Nephron (organoid): ENCODE results near the gene VSTM2L.
"Not testable (repeated sequence)": the region's sequence is repeated elsewhere in the genome, so short reads cannot be mapped to it uniquely, and the experiment has no call there.

ENCODE experiments used
- H3K27ac Mint-ChIP-seq, 3 experiments: 2 replicates each; pipeline ENCODE4 v1.8.0; 2020; ENCODE audit warnings: mixed read lengths in 3 of 3, mild to moderate bottlenecking in 2 of 3, moderate library complexity in 1 of 3
- H3K27me3 Mint-ChIP-seq: 2 replicates; pipeline ENCODE4 v1.8.0; 2021; ENCODE audit warnings: low read depth, mild to moderate bottlenecking, moderate library complexity, mixed read lengths
- H3K36me3 Mint-ChIP-seq: 2 replicates; pipeline ENCODE4 v1.8.0; 2020; ENCODE audit warnings: low read depth, mixed read lengths
- H3K4me1 Mint-ChIP-seq: 2 replicates; pipeline ENCODE4 v1.8.0; 2020; ENCODE audit warnings: mixed read lengths
- H3K4me3 Mint-ChIP-seq, 3 experiments: 2 replicates each; pipeline ENCODE4 v1.8.0; 2020; ENCODE audit warnings: mild to moderate bottlenecking in 3 of 3, mixed read lengths in 3 of 3, moderate library complexity in 2 of 3
- H3K9me3 Mint-ChIP-seq: 2 replicates; pipeline ENCODE4 v1.8.0; 2020; ENCODE audit warnings: mixed read lengths
- TF ChIP-seq, protein P1 (sequence below), 3 experiments: fragments of 200-600 bp; sonication (generic); IDR thresholded peaks; one replicate each; pipeline ENCODE4 v1.5.0; 2021; ENCODE audit warnings: antibody characterized with exemption in 3 of 3; ENCODE audit not compliant: unreplicated experiment in 3 of 3

VSTM2L gene, protein sequence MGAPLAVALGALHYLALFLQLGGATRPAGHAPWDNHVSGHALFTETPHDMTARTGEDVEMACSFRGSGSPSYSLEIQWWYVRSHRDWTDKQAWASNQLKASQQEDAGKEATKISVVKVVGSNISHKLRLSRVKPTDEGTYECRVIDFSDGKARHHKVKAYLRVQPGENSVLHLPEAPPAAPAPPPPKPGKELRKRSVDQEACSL

DNA sequence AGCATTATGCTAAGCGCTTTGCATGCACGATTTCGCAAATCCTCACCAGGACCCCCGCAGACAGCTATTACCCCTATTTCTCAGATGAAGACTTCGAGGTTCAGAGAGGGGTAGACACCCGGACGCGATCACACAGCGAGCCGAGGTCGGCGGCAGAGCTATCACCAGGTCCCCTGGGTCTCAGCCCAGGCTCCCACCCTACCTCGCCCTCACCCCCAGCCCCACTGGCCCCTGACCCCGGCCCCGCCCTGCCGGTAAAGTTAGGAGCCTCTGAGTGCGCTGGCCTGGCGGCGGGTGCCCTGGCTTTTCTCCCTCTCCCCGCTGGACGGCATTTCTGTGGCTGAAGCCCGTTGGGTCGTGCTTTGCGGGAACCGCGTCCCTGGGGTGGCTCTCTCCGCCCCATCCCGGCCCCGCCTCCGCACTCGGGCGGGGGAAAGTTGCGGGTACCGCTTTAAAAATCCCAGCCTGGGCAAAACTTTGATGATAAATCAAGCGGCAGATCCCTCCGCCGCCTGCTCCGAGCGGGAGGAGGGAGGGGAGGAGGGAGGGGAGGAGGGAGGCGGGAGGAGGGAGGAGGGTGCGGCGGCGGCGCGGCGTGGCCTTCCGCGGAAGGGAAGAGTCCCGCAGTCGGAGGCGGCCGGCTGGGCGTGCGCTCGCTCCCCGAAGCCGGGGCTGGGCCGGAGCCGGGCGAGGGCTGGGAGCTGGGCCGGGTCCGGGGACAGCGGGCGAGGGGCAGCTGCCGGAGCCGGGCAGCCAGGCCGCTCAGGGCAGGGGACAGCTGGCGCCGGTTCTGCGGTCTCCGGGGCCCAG is at the start of gene VSTM2L:
TSS of gene VSTM2L (plus strand) at position 624 of the 810 bp plus-strand sequence. CDS start 224 bp downstream, outside the sequence.
- H3K9me3 Mint-ChIP-seq: no peaks in the 10 kb centered on the region
- H3K36me3 Mint-ChIP-seq: no peaks in the 10 kb centered on the region
- peak within 1 kb of the TSS; percentile 79 to 93 (median 92) for H3K4me3 Mint-ChIP-seq
- TF ChIP-seq, protein P1, sequence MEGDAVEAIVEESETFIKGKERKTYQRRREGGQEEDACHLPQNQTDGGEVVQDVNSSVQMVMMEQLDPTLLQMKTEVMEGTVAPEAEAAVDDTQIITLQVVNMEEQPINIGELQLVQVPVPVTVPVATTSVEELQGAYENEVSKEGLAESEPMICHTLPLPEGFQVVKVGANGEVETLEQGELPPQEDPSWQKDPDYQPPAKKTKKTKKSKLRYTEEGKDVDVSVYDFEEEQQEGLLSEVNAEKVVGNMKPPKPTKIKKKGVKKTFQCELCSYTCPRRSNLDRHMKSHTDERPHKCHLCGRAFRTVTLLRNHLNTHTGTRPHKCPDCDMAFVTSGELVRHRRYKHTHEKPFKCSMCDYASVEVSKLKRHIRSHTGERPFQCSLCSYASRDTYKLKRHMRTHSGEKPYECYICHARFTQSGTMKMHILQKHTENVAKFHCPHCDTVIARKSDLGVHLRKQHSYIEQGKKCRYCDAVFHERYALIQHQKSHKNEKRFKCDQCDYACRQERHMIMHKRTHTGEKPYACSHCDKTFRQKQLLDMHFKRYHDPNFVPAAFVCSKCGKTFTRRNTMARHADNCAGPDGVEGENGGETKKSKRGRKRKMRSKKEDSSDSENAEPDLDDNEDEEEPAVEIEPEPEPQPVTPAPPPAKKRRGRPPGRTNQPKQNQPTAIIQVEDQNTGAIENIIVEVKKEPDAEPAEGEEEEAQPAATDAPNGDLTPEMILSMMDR (IDR thresholded peaks at IDR 0.05; ENCODE audit: unreplicated experiment in 3 of 3): no peak
- peaks cover 64% of the 10 kb centered on the region for H3K27me3 Mint-ChIP-seq
- H3K4me1 Mint-ChIP-seq: peaks cover 45% of the 10 kb centered on the region
- peak within 1 kb of the TSS in 2 of 3 experiments; percentile 1 to 79 for H3K27ac Mint-ChIP-seq

DNA sequence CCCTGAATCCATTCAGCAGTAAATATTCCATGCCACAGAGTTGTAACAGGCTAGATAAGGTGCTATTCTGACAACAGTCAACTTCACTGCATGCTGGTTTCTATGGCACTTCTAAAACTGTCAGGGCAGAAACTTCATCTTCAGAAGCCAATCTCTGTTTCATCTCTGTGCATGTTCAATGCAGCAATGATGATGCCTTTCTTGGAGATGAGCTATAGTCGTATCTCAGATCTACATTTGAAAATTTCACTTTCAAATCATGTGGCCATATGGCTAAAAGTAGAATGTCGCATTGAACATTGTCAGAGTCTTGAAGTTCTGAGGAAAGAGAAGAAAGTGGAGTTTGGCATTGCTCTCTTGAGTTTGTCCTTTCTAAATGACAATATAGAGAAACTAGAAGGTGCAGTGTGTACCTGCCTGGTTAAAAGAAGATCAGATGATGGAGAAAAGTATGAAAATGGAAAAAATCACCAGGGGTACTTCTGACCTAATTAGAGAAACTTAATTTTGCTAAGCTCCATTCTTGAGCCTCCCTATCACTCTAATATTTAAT is 49.0 kb upstream of the VSTM2L start:
- Mint-ChIP-seq H3K4me3 (no peak overlapping the region), H3K4me1 (peaks cover 27% of the 10 kb centered on the region), H3K36me3 (peaks cover 21% of the 10 kb centered on the region), H3K27ac (no peak overlapping the region), H3K9me3 (no peaks in the 10 kb centered on the region), H3K27me3 (no peaks in the 10 kb centered on the region)
- TF ChIP-seq, protein P1 (IDR thresholded peaks at IDR 0.05; ENCODE audit: unreplicated experiment in 3 of 3): no peak

DNA sequence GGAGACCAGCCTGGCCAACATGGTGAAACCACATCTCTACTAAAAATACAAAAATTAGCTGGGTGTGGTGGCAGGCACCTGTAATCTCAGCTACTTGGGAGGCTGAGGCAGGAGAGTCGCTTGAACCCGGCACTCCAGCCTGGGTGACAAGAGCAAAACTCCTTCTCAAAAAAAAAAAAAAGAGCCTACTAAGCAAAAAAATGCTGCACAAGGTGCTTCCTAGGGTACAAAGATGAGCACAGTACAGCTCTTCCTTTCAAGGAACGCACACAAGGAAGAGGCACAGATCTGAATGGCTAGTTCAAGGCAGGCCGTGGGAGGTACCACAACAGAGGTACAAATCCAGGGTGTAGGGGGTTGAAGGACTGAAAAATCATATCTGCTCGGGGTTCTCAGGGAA is 46.9 kb upstream of the VSTM2L start:
- H3K4me3 Mint-ChIP-seq, H3K9me3 Mint-ChIP-seq, H3K27me3 Mint-ChIP-seq, H3K27ac Mint-ChIP-seq: not testable (repeated sequence)
- Mint-ChIP-seq H3K4me1 (peaks cover 14% of the 10 kb centered on the region), H3K36me3 (peaks cover 41% of the 10 kb centered on the region)

DNA sequence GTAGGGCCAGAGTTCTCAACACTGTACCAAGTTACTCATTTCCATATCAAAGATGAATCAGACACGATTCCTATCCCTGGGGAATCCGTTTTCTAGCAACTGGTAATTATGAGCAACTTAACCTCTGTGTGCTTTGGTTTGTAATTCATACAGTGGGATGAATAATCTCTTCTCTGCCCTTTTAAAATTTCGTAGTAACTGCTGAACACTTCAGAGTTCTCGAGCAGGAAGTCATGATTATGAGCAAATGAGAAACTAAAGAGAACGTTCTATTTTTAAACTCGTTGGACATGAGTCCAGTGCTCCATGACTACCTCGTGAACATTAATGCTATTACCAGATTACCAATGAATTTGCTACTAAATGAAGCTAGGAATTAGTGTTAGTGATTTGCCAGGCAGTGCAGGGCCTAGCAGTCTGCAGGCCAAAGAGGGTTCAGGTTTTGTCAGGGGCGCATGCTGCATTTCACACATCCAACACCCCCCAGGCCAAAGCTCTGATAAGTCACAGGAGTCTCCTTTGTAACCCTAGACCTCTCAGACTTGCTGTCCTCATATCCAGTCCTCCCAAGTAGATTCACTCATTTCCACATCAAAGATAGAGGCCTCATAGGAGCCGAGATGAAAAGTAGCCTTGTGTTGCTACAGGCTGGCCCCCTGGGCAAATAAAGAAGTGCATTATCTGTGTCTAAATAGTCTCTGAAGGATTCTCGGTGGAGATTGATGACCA is 45.8 kb upstream of the VSTM2L start:
- Mint-ChIP-seq H3K36me3 (peaks cover 48% of the 10 kb centered on the region), H3K4me1 (peaks cover 10% of the 10 kb centered on the region), H3K9me3 (no peaks in the 10 kb centered on the region), H3K27ac (no peak overlapping the region), H3K27me3 (no peaks in the 10 kb centered on the region), H3K4me3 (no peak overlapping the region)
- TF ChIP-seq, protein P1 (IDR thresholded peaks at IDR 0.05; ENCODE audit: unreplicated experiment in 3 of 3): no peak

DNA sequence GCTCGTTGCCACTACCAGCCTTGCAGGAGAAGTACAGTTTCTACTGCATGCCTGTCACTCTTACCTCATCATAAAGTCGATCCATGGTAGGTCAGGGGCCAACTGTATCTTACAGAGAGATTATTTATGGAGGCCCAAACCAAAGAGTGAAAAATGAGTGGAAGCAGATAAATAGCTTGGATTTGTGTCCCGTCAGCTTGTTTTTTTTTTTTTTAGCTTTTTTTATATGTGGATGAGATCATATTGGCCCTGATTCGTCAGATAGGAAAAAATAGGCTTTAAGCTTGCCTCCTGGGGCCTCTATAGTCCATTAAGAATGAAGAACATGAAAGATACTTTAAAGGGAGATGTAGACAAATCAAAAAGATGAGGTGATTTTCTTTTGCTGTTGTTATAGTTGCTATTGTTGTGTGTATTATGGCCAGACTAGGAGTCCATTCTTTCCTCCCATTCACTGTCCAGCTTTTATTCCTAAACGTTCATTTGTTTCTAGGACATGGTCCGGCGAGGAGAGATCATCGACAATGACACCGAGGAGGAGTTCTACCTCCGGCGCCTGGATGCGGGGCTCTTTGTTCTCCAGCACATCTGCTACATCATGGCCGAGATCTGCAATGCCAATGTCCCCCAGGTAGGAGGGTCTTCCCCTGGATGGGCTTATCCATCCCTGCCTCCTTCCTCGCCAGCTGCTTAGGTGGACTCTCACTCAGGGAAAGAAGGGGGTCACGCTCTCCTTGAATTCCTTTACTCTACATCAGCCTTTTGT is 43.3 kb upstream of the VSTM2L start:
- H3K4me1 Mint-ChIP-seq: peaks cover 24% of the 10 kb centered on the region
- H3K9me3 Mint-ChIP-seq: no peaks in the 10 kb centered on the region
- H3K36me3 Mint-ChIP-seq: peaks cover 65% of the 10 kb centered on the region
- no peak overlapping the region for H3K27ac Mint-ChIP-seq
- H3K27me3 Mint-ChIP-seq: no peaks in the 10 kb centered on the region
- TF ChIP-seq, protein P1 (IDR thresholded peaks at IDR 0.05; ENCODE audit: unreplicated experiment in 3 of 3): no peak
- H3K4me3 Mint-ChIP-seq: no peak overlapping the region
